ENCODE results near the gene TFR2.

The TFR2 gene

DNA sequence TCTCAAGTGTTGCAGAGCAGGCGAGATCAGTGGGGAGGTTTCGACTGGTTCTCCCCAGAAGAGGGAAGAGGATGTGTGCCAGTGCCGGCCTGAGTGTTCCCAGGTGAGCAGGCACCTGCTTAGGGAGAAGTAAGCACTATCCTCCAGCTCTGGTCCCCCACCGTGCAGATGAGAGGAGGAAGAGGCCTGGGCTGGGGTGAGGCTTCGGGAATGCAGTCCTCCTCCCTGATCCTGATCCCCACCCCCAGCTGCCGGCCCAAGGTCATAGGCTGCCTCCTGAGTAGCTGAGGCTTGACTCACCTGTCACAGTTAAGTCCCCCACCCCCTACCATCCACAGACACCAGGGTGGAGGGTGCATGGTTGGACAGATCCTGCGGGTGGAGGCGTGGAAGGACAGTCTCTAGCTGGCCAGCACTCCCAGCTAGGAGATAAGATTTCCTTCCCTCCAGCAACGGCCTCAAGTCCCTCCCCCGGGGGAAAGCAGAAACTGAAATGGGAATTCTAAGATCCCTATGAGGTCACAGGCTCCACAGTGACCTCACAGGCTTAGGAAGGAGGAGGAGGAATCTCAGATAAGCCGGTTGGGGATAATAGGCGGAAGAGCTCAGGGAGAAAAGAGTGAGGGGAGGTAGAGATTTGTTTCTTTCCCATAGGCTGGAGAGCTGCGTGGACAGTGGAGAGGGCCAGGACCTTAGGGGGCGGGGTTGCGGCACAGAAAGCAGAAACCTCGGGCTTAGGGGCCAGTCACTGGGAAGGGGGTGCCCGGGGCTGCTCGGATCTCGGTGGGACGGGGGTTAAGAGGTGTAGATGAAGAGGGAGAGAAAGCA is 56.5 kb downstream of the TFR2 start:
- peak; percentile 87 for DNase-seq

- peak; percentile 80 for DNase-seq
These were observed 57.2 kb downstream of the TFR2 start for GRCh38 chr7:100584054-100584682.

DNA sequence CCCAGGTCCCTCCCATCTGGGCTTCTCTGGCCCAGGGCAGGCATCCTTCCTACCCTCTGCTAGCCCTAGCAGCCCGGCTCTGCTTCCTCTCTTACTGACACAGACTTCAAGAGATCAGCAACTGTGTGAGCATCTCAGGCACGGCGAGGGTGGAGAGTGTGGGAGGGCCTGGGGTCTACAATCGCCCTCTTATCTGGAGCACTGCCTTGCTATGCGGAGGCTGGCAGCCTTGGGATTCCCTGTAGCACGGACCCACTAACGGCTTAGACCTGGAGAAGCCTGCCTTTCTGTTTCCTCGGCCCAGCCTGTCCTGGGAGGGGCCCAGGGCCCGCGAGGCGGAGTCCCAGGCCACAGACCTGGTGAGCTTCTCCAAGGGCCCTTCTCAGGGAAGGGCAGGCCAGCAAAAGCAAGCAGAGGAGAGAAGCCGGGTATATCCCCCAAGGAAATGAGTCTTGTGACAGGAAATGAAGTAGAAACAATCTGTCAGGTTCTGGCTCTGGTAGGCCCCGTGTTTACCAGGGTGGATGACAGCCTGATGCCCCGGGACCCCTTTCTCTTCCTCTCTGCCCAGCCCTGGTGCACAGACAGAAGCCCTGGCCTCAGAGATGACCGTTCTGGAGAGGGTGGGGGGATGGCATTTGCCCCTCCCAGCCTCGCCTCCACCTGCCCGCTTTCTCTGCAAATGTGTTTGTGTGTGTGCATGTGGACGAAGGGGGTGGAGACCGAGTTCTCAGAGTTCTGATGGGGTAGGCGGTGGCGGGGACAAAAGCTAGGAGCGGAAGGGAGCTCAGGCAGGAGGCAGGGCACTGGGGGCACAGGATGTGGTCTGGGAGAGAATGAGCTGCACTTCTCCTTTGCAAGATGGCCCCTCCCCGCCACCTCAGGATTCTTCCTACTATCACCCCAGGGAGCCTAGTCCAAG is 58.0 kb downstream of the TFR2 start:
- peak; percentile 95 for DNase-seq

DNA sequence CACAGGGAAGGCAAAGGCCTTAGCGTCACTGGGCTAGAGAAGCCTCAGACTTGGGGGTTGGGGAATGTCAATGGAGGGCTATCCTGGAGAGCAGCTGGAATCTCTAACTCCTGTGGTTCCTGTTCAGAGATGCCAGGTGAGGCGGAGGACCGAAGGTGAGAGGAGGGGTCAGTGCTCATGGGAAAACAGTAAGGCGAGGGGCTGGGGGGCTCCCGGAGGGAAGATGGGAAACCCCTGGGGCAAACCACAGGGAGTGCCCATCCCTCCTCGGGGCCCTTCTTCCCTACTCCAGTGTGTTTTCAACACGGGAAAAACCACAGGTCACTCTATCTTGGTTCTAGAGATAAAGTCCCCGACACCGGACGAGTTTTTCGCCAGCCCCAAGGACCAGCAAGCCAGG is 58.7 kb downstream of the TFR2 start:
- no peak for DNase-seq

DNA sequence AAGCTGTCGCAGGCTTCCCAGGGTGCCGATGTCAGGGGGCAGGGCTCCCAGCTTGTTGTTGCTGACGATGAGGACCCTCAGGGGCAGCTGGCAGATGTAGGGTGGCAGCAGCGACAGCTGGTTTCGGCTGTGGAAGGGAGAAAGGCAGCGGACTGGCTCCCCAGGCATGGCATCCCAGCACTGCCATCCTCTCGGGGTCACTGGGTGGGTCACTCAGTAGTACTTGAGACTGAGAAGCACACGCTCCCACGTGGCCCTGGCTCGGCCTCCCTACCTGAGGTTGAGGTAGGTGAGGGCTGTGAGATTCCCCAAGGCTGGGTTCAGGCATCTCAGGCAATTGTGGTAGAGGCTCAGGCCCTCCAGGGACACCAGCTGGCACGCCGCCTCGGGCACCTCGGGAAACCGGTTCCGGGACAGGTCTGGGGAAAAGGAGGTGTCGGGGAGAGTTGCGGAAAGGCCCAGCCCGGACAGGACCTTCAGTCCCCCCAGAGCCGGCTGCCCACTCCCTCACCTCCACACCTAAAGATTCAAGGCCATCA is 59.2 kb downstream of the TFR2 start:
- no peak for DNase-seq

DNA sequence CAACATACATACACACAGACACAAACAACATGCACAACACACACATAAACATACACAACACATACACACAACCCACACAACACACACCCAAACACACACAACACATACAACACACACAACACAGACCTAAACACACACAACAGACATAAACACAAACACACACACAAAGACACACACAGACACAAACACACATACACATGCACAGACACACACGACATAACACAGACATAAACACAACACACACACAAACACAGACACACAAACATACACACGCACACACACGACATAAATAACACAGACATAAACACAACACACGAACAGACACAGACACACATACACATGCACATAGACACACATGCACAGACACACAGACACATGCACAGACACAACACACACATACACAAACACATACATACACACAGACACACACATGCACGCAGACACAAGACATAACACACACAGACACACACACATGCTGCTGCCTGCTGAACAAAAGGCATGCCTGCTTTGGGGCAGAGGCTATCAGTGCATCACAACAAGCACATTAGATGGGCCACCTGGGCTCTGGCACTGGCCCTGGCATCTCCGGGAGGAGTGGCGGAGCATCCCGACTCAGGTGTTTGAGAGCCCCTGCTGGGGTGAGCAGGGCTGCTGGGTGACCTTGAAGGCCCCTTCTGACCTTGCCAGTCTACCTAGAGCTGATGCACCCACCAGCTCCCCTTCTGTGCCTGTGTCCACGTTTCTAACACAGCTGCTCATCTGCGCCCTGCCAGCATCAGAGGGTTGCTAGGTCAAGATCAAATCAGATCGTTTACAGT is 60.7 kb downstream of the TFR2 start:
- DNase-seq: no peak

GRCh38 chr7:100578246-100579183 is 62.8 kb downstream of the TFR2 start:
- DNase-seq: no peak

DNA sequence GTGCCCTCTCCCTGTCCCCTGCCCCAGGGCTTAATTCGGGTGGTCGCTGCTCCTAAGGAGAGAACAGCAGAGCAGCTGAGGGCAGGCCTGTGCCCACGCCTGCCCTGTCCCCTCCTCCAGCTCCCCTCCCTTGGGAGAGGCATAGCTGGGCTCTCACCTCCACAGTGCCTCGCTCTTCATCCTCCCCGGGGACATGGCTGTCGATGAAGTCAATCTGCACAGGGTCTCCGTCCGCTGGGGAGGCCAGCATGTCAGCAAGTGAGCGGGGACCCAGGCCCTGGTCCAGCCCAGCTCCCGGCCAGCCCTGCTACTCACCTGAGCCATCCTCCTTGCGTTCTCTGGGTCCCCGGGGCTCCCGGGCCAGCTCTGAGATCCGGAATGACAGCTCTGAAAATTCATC is 63.8 kb downstream of the TFR2 start:
- no peak for DNase-seq

DNA sequence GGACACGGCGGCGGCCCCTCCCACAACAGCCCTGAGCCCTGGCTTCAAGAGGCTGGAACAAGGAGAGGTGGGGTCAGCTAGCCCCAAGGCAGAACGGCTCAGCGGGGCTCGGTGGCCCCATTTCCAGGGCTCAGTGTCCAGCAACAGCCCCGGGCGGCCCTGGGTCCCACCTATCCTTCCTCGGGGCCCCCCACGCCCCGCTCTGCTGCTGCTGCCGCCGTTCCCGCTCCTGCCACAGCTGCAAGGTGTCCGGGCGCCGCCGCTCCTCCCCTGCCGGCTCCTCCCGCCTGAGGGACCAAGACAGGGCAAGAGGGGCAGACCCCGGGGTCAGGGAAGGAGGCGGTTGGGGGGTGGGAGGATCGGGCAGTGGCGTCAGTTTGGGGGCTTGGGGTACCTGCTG is 64.2 kb downstream of the TFR2 start:
- no peak for DNase-seq

DNA sequence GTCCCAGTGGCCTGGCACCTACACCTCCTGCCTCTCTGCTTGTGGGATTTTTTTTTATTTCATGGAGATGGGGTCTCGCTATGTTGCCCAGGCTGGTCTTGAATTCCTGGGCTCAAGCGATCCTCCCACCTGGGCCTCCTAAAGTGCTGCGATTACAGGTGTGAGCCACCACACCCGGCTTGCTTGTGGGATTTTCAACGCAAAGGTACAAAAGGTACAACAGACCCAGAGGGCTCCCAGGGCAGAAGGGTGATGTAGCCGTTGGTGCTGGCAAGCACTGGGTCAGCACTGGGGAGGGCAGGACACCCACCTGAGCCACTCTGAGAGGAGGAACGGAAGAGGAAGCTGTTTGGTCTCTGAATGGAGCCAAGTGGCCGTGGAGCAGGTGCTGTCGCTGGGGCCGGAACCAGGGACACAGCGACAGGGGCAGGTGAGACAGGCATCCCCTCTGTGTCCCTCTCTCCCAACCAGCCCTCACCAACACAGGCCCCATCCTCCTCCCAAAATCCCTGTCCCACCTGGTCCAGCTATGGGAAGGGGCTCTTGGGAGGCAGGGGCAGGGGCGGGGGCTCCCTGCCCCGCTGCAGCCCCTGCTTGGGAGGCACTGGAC is 64.9 kb downstream of the TFR2 start:
- DNase-seq: no peak

GRCh38 chr7:100575746-100576383 is 65.5 kb downstream of the TFR2 start:
- DNase-seq: no peak

- DNase-seq: no peak
These were observed 66.1 kb downstream of the TFR2 start for GRCh38 chr7:100575206-100575631.

GRCh38 chr7:100574362-100575205 is 66.8 kb downstream of the TFR2 start:
- no peak for DNase-seq

DNA sequence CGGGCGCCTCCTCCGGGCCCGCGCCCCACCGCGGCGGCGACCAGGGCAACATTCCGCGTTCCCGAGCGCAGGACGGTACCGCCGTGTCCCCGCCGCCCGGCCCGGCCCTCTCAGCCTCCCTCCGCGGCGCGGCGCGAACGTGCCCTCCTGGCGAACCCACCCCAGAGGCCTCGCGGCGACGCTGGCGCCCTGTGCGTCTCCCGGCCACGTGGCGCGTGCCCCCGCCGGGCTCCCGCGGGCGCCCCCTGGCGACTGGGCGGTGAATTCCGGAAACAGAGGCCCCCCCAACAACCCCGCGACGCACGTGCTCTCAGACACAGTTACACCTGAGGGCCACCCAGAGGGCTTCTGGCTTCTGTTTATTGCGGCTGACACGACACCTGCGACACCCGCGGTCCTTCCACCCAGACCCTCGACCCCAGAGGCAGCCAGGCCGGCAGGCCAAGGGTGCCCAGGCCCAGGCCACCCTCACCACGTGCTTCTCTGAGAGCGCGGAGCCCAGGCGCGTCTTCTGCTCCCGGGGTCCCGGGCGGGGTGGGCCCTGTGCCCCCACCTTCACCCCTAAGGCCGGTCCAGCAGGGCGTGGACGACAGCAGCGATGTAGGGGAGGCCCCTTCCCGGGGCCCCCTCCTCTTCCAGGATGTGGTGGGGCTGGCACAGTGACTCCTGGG is 67.5 kb downstream of the TFR2 start, which contains the start of gene SAP25:
TSS of gene SAP25 (minus strand) at position 210 of the 671 bp plus-strand sequence. CDS start at position 52, 158 bp downstream.
- DNase-seq: no peak

DNA sequence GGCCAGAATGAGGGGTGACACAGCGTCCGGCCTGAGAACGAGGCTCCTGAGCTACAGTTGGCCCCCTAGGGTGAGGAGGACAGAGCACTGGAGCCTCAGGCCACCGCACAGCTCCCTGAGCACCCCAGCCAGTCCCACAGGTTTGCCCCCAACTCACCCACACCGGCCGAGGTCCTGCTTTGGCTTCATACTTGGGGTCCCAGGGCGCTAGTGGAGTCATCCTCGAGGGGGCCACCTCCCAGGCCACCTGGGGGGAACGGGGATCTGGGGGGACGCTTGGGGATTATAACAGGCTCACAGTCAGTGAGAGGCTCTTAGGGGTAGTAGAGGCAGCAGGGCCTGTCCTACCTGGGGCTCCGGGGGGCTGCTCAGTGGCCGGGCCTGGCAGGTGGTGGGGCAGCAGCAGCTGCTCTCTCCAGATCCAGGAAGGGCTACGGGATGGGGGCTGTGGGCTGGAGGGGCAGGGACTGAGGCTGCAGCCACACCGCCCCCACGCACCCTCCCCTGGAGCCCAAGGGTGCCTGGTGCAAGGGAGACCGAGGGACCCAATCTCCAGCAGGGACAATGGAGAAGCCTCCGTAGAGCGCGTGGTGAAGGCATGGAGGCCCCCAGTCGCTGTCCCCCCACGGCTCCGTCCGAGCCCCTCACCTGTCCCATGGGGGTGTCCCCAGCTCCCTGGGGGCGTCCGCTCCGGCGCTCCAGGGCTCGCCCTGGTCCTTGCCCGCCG is 68.2 kb downstream of the TFR2 start:
- no peak for DNase-seq

DNA sequence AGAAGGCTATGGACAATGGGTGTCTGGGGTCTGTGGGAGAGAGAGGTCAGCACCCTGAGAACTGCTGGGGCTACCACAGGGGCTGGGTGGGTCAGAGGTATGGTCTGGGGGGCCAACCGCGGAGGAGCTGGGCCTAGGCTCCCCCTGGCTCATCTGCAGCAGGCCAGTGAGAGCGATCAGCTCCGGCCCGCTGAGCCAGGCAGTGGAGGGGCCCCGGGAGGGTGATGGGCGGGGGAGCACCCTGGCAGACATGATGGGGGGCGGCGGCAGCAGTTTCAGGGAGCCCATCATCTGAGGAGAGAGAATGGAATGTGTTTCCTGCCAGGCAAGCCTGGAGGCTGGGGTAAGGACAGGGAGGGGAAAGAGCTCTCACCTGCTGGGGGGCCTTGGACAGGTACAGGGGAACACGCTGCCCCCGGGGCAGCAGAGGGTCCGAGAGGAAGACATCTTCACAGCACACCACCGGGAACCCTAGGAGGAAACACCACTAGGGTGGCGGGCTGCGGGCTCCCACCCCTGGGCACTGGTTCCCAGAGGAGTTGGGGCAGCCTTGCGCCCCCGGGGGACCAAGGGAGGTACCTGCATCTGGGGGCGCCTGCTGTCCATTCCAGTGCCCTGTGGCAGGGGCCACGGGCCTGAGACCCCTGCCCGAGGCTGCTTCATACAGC is 68.9 kb downstream of the TFR2 start:
- no peak for DNase-seq

- DNase-seq: no peak
These were observed 69.6 kb downstream of the TFR2 start for GRCh38 chr7:100571829-100572116.

All from OCI-M1 (cell line).